ENCODE measurements around the gene NDE1.
A peak's percentile ranks its signal among the peaks of the same experiment; 100 is the strongest.
"Not testable (repeated sequence)": the region's sequence is repeated elsewhere in the genome, so short reads cannot be mapped to it uniquely, and the experiment has no call there.

NDE1 gene

DNA sequence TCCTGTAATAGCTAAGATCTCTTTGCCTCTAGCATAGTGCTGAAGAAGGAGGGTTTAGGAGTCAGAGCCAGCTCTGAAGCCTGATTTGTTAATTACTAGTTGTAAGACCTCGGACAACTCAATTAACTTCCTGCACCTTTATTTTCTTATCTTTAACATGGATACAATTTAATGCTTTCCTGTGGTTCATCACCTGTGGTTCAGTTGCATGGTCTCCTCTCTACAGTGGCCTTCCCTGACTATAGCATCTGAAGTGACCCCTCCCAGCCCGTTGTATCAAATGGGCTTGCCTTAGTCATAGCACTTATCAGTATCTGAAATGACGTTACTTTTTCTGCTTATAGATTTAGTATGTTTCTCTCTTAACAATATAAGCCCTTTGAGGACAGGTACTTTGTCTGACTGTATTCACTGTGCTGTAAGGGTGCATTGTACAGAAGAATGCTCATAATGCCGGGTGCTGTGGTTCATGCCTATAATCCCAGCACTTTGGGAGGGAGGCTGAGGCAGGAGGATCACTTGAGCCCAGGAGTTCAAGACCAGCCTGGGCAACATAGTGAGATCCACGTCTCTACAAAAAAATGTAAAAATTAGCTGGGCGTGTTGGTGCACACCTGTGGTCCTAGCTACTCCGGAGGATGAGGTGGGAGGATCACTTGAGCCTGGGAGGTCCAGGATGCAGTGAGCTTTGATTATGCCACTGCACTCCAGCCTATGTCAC is 2.6 kb upstream of the NDE1 start:
- in situ Hi-C loops (cut with MboI; ENCODE audit: low pct_unique_long_range_greater_than_20kb, low sequenced_read_pairs): no loop called here
- DNase-seq: no peak

DNA sequence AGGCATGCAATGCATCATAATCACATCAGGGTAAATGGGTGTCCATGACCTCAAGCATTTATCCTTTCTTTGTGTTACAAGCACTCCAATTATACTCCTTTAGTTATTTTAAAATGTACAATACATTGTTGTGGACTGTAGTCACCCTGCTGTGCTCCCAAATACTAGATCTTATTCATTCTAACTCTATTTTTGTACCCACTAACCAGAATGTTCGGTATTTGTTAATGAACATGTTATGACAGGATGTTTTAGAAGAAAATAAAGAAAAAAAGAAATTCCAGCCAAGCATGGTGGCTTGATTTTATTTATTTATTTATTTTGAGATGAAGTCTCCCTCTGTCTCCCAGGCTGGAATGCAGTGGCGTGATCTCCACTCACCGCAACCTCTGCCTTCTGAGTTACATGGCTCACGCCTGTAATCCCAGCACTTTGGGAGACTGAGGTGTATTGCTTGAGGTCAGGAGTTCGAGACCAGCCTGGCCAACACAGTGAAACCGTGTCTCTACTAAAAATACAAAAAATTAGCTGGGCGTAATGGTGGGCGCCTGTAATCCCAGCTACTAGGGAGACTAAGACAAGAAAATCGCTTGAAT is 1.8 kb upstream of the NDE1 start:
- in situ Hi-C loops (cut with MboI; ENCODE audit: low pct_unique_long_range_greater_than_20kb, low sequenced_read_pairs): no loop called here
- DNase-seq: no peak

DNA sequence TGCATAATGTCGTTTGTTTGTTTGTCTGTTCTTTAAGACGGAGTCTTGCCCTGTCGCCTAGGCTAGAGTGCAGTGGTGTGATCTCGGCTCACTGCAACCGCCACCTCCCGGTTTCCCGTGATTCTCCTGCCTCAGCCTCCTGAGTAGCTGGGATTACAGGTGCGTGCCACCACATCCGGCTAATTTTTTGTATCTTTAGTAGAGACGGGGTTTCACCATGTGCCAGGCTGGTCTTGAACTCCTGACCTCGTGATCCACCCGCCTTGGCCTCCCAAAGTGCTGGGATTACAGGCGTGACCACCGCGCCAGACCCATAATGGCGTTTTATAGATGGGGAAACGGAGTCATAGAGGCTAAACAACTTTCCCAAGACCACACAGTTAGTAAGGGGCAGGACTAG is 734 bp upstream of the NDE1 start:
- DNase-seq; in situ Hi-C loops (cut with MboI; ENCODE audit: low pct_unique_long_range_greater_than_20kb, low sequenced_read_pairs): not testable (repeated sequence)

DNA sequence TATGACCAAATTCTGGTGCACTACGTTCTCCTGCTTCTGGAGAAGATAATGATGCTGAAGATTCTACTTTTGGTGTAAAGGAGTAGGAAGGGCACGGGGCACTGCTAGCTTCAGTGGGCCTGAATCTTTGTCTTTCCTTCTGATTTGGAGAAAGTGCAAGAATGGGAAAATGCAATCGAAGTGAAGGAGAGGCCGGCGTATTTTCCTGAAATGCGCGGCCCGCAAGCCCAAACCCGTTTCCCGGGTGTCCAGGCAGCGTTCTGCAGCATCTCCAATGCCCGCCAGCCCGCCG is 372 bp upstream of the NDE1 start:
- DNase-seq: no peak
- in situ Hi-C loops (cut with MboI; ENCODE audit: low pct_unique_long_range_greater_than_20kb, low sequenced_read_pairs): no loop called here

DNA sequence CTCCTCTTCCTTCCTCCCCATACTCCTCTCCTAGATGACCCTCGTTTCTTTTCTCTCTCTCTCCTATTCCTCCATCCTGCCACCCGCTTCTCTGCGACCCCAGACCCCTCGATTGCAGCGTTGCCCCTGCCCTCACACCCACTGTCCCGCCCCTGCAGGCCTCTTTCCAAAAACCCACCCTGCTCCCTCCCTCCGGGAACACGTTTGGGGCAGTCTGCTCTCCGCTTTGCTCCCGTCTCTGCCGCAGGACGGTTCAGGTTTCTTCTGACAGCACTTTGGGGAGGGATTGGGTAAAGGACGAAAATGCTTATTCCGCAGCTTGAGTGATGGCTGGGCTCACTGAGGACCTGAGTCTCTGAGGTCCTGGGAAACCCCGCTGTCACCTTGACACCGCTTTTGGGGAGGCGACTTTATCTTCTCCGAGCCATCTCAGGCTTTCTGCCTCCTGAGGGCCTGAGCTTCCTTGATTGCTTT is 690 bp downstream of the NDE1 start:
- DNase-seq: peak; percentile 27
- in situ Hi-C loops (cut with MboI; ENCODE audit: low pct_unique_long_range_greater_than_20kb, low sequenced_read_pairs): no loop called here

DNA sequence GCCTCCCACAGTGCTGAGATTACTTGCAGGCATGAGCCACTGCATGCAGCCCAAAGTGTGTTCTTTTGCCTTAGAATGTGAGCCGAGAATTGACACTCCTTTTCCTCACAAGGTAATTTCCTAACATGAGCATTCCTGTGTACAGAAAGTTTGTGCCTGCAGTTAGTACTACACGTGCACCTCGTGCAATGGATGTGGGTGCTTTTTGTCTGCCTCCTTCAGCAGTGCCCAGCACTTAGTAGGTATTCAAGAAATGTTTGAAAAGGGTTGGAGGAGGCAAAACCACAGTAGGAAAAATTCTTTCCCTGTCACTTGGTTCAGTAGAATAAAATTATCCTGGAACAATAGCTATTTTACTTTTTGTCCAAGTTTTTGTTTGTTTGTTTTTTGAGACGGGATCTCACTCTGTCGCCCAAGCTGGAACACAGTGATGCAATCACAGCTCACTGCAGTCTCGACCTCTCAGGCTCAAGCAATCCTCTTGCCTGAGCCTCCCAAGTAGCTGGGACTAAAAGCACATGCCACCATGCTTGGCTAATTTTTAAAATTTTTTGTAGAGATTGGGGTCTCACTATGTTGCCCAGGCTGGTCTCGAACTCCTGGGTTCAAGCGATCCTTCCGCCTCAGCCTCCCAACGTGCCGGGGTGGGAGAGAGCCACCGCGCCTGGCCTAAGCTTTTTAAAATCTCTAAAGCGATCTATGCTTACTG is 2.4 kb downstream of the NDE1 start:
- in situ Hi-C loops (cut with MboI; ENCODE audit: low pct_unique_long_range_greater_than_20kb, low sequenced_read_pairs): no loop called here
- DNase-seq: no peak

DNA sequence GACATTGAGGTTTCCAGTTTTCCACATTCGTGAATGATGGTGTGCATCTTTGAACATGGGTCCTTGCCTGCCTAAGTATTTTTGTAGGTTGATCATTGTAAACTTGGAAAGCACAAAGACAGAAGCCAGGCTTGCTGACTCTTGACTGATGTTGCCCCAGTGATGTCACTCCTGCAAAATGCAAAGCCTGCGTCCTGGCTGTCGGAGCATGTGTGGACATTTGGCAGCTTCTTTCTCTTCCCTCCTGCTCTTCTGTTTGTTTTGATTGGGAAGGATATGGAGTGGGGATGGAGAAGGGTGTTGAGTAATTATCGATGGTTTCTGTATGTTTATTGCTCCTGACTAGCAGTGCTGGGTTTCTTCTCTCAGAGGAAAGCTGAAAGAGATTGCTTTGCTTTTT is 3.2 kb downstream of the NDE1 start:
- DNase-seq: no peak
- in situ Hi-C loops (cut with MboI; ENCODE audit: low pct_unique_long_range_greater_than_20kb, low sequenced_read_pairs): no loop called here

DNA sequence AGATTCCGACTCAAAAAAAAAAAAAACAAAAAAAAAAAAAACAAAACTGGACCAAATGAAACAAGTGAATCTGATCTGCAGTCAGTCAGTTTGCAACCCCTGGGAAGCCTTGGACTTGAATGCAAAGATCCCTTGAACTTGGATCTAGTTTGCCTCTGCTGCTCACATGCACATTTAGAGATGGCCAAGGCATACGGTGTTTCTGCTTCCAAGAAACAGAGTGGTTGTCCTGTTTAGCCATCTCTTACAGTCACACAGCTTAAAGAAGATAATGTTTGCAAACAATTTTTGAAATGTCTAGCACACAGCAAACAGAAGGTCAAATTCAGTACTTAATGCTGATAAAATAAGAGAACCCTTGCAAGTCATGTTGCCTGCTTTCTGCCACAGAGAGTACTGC is 4.5 kb downstream of the NDE1 start:
- DNase-seq: no peak
- in situ Hi-C loops (cut with MboI; ENCODE audit: low pct_unique_long_range_greater_than_20kb, low sequenced_read_pairs): no loop called here

DNA sequence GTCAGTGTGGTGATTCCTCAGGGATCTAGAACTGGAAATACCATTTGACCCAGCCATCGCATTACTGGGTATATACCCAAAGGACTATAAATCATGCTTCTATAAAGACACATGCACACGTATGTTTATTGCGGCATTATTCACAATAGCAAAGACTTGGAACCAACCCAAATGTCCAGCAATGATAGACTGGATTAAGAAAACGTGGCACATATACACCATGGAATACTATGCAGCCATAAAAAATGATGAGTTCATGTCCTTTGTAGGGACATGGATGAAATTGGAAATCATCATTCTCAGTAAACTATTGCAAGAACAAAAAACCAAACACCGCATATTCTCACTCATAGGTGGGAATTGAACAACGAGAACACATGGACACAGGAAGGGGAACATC is 5.5 kb downstream of the NDE1 start:
- in situ Hi-C loops (cut with MboI; ENCODE audit: low pct_unique_long_range_greater_than_20kb, low sequenced_read_pairs); DNase-seq: not testable (repeated sequence)

DNA sequence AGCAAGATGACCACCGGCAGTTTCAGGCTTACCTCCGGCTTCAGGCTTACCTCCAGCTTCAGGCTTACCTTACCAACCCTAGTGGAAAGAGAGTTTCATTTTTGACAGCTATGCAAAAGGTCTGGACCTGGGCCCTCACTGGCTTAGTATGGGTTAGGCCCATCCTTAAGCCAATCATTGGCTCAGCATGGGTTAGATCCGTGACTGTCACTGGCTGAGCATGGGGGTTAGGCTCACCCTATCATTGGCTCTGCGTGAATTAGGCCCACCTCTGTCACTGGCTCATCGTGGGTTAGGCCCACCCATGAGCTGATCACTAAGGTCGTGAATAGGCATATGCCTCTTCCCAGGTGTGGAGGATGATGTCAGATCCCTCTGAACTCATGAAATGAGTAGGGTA is 8.1 kb downstream of the NDE1 start:
- no peak for DNase-seq
- in situ Hi-C loops (cut with MboI; ENCODE audit: low pct_unique_long_range_greater_than_20kb, low sequenced_read_pairs): no loop called here

DNA sequence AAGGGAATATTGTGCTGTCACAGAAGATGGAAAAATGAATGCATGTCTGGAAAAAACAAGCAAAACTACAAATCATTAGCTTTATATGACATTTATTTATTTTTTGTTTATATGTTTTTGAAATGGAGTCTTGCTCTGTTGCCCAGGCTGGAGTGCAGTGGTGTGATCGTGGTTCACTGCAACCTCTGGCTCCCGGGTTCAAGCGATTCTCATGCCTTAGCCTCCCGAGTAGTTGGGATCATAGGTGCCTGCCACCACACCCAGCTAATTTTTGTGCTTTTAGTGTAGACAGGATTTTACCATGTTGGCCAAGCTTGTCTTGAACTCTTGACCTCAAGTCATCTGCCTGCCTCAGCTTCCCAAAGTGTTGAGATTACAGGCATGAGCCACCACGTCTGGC is 8.5 kb downstream of the NDE1 start:
- no peak for DNase-seq
- in situ Hi-C loops (cut with MboI; ENCODE audit: low pct_unique_long_range_greater_than_20kb, low sequenced_read_pairs): no loop called here

DNA sequence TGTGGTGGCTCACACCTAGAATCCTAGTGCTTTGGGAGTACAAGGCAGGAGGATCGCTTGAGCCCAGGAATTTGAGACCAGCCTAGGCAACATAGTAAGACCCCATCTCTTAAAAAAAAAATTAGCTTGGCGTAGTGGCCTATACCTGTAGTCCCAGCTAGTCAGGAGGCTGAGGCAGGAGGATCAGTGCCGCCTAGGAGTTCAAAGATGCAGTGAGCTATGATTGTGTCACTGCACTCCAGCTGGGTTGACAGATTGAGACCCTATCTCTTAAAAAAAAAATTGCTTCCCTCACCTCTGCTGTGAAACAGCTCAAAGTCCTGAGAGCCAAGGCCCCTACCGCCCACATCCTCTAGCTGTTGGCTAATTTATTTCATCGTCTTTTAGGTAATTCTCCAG is 10.2 kb downstream of the NDE1 start:
- in situ Hi-C loops (cut with MboI; ENCODE audit: low pct_unique_long_range_greater_than_20kb, low sequenced_read_pairs): no loop called here

DNA sequence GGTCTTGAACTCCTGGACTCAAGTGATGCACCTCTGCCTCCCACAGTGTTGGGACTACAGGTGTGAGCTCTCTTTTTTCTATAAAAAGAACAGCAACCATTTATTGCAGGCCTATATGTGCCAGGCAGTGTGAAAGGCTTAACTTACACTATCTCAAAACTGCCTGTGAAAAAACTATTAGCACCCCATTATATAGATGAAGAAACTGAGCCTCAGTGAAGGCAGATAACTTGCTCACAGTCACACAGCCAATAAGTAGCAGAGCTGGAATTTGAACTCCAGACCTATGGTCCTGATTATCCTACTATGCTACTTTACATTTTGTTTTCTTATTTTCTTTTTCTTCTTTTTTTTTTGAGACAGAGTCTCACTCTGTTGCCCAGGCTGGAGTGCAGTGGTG is 15.1 kb downstream of the NDE1 start:
- no peak for DNase-seq
- in situ Hi-C loops (cut with MboI; ENCODE audit: low pct_unique_long_range_greater_than_20kb, low sequenced_read_pairs): no loop called here

More for the DNA sequence above, 10.2 kb downstream of the NDE1 start:
- DNase-seq: no peak

DNA sequence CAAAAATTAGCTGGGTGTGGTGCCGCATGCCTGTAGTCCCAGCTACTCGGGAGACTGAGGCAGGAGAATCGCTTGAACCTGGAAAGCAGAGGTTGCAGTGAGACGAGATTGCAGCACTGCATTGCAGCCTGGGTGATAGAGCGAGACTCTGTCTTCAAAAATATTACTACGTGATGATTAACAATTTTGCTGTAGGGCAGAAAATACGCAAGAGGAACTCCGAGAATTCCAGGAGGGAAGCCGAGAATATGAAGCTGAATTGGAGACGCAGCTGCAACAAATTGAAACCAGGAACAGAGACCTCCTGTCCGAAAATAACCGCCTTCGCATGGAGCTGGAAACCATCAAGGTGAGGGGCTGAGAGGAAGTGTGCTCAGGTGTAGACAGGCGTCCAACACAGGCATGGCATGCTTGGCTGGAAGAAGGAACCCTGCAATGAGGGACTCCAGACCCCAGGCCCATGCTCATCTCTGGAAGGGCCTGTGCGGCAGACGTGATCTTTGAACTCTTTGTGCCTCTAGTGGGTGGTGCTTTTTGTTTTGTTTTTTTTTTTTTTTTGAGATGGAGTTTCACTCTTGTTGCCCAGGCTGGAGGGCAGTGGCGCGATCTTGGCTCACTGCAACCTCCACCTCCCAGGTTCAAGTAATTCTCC is 17.2 kb downstream of the NDE1 start:
- DNase-seq: no peak
- in situ Hi-C loops (cut with MboI; ENCODE audit: low pct_unique_long_range_greater_than_20kb, low sequenced_read_pairs): no loop called here

DNA sequence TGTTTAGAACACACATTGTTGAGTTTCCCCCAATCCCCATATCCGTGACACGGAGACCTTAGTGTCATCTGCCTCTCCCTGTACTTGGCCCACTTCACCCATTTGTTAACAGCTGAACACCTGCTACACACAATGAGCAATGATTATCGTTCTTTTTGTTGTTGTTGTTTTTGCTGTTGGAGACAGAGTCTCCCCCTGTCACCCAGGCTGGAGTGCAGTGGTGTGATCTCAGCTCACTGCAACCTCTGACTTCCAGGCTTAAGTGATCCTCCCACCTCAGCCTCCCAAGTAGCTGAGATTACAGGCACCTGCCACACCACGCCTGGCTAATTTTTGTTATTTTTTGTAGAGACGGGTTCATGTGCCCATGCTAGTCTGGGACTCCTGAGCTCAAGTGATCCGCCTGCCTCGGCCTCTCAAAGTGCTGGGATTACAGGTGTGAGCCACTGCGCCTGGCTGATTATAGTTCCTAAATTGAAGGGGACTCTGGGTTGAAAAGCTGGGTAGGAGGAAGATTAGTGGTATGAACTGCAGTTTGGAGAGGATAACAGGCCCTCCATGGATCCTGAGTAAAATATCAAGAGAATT is 21.6 kb downstream of the NDE1 start:
- in situ Hi-C loops (cut with MboI; ENCODE audit: low pct_unique_long_range_greater_than_20kb, low sequenced_read_pairs): no loop called here
- no peak for DNase-seq

DNA sequence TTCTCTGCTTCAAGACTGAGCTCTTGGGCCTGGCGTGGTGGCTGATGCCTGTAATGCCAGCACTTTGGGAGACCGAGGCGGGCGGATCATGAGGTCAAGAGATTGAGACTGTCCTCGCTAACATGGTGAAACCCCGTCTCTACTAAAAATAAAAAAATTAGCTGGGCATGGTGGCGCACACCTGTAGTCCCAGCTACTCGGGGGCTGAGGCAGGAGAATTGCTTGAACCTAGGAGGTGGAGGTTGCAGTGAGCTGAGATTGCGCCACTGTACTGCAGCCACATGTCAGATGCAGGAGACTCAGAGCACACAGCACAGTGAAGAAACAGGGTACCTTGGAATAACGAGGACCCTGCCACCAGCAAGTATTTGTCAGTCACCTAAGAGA is 22.1 kb downstream of the NDE1 start:
- in situ Hi-C loops (cut with MboI; ENCODE audit: low pct_unique_long_range_greater_than_20kb, low sequenced_read_pairs); DNase-seq: not testable (repeated sequence)

DNA sequence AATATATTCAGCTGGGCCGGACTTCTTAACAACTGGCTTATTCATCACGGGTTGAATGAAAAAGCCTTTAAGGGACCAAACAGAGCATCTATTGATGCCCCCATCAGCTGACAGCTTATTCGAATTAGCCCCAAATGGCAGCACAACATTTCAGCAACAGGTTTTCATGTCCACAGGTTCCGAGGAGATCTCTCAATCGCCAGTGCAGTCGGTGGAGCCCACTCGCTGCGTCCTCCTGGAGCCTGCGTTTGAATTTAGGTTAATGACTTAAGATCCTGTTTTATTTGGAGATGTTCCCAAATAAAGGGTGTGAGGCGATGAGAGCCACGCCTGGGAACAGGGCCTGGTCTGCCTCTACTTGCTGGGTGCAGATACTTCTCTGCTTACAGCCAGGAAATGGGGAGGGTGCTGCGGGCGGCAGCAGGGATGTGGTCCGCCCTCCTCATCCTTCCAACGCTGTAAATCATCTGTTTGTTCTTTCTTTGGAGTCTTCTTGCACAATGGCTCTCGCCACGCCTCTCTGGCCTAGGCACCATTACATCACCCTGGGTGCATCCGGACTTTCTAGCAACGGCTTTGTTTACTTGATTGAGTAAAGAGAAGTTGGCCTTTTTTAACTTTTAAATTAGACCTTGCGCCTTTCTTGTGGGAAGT is 22.6 kb downstream of the NDE1 start:
- peak; percentile 97 for DNase-seq
- in situ Hi-C loops (cut with MboI; ENCODE audit: low pct_unique_long_range_greater_than_20kb, low sequenced_read_pairs): no loop called here

DNA sequence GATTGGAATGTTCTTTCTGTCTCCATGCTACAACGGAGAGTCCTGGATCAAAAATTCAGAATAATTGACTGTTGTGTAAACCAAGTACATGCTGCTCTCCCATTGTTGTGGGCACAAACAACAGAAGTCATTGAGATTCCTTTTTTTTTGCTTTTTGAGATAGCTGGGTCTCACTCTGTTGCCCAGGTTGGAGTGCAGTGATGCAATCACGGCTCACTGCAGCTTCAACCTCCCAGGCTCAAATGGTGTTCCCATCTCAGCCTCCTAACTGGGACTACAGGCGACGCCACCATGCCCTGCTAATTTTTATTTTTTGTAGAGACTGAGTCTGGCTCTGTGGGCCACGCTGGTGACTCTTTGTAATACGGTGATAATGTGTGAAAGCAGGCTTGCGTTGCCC is 24.5 kb downstream of the NDE1 start:
- DNase-seq: no peak
- in situ Hi-C loops (cut with MboI; ENCODE audit: low pct_unique_long_range_greater_than_20kb, low sequenced_read_pairs): no loop called here

DNA sequence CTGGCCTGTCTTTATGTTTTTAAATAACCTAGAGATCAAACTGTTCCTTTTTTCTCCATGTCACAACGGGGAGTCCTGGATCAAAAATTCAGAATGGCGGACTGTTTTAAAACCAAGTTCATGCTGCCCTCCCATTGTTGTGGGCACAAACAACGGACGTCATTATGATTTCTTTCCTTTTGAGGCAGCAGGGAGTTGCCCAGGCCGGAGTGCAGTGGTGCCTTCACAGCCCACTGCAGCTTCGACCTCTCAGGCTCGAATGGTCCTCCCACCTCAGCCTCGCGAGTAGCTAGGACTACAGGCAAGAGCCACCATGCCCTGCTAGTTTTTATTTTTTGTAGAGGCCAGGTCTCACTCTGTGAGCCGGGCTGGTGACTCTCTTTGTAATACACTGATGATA is 26.5 kb downstream of the NDE1 start:
- in situ Hi-C loops (cut with MboI; ENCODE audit: low pct_unique_long_range_greater_than_20kb, low sequenced_read_pairs): no loop called here
- DNase-seq: no peak

All from KBM-7 (cell line).